ENCODE results near the gene APBA2.
A peak's percentile ranks its signal among the peaks of the same experiment; 100 is the strongest.

Gene APBA2

DNA sequence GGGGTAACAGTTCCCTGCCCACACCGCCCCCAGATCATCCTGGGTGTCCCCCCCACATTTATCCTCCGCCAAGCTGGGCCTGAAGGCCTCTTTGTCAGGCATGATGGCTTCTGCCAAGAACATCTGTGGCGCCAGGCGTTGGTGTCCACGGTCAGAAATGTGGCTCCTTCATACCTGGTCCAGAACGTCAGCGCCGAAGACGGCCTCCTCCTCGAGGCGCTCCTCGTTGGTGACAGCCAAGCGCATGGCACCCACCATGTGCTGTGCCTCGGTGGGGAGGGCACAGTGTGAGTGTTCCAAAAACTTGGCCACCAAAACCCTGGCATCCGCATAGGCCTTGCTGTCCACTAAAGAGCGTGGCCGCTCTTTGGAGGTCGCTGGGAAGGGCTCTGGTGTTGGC lies 237.4 kb downstream of the APBA2 start:
- peaks cover 0 to 2% of the 10 kb centered on the region in 2 donors for H3K36me3 ChIP-seq (replicated peaks in 1 of 2; ENCODE audit: control insufficient read depth in 2 of 2, insufficient read depth in 2 of 2, low read length in 2 of 2)
- no CpG with 5 or more reads among the region's 18 CpGs for WGBS, 2 donors (ENCODE audit: extremely low coverage in 2 of 2, insufficient read length in 2 of 2, insufficient replicate concordance in 1 of 2)

DNA sequence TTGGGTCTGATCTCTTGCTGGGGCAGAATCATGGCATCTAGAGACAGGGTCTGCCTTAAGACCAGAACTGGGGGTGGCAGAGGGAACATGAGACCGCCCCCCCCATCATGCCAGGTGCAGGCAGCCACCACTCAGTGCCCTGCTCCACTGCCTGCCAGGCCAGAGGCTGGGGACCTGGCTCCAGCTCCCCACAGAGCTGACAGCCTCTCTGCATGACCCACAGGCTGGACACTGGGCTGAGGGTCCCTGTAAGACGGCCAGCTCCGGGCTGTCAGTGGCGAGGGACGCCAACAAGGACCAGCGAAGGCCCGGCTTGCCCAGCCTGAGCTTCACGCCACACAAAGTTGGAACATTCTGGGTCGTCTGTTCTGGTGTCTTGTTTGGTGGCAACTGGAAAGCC lies 238.2 kb downstream of the APBA2 start:
- Histone ChIP-seq H3K4me1 (ENCODE audit: control insufficient read depth in 2 of 2, insufficient read depth in 1 of 2, low read depth in 1 of 2, low read length in 2 of 2) (peaks cover 9 to 20% of the 10 kb centered on the region in 2 donors), H3K4me3 (ENCODE audit: low read length in 2 of 2) (no peak overlapping the region), H3K4me2 (ENCODE audit: insufficient read depth, low read length, poor library complexity, severe bottlenecking) (no peak overlapping the region), H3K79me1 (ENCODE audit: low read depth, low read length) (peaks cover 2% of the 10 kb centered on the region), H3K9ac (ENCODE audit: low read depth, low read length, poor library complexity) (peak overlapping the region; percentile 30), H3K9me3 (replicated peaks in 1 of 2; ENCODE audit: control insufficient read depth in 2 of 2, insufficient read depth in 1 of 2, low read depth in 1 of 2, low read length in 2 of 2) (no peaks in the 10 kb centered on the region), H2BK15ac (ENCODE audit: low read length) (peak overlapping the region; percentile 62), H4K91ac (ENCODE audit: low read depth, low read length, poor library complexity) (no peak overlapping the region), H3K27me3 (ENCODE audit: control insufficient read depth in 3 of 3, insufficient read depth in 3 of 3, low read depth in 1 of 3, low read length in 3 of 3) (no peaks in the 10 kb centered on the region), H2BK120ac (ENCODE audit: low read depth, low read length) (no peak overlapping the region), H4K8ac (ENCODE audit: low read depth, low read length) (no peak overlapping the region), H3K4ac (ENCODE audit: low read length) (no peak overlapping the region), H3K23ac (ENCODE audit: low read depth, low read length, poor library complexity) (peak overlapping the region; percentile 86), H2AFZ (ENCODE audit: low read length) (no peak overlapping the region), H3K18ac (ENCODE audit: low read length) (peak overlapping the region; percentile 89), H2BK12ac (ENCODE audit: low read length) (peak overlapping the region; percentile 16), H3K36me3 (replicated peaks in 1 of 2; ENCODE audit: control insufficient read depth in 2 of 2, insufficient read depth in 2 of 2, low read length in 2 of 2) (no peaks in the 10 kb centered on the region), H2AK5ac (ENCODE audit: low read depth, low read length) (peak overlapping the region; percentile 92), H3K27ac (replicated peaks; ENCODE audit: low read length) (no peak overlapping the region), H2BK5ac (ENCODE audit: low read length) (peak overlapping the region; percentile 70), H3K14ac (ENCODE audit: low read length) (peak overlapping the region; percentile 64)
- WGBS, 2 donors (ENCODE audit: extremely low coverage in 2 of 2, insufficient read length in 2 of 2, insufficient replicate concordance in 1 of 2): no CpG with 5 or more reads among the region's 9 CpGs
- DNase-seq (ENCODE audit: low spot score): no peak

More for the DNA sequence above, 237.4 kb downstream of the APBA2 start:
- Histone ChIP-seq H3K79me1 (ENCODE audit: low read depth, low read length) (peaks cover 2% of the 10 kb centered on the region), H2BK5ac (ENCODE audit: low read length) (peak overlapping the region; percentile 43), H2BK12ac (ENCODE audit: low read length) (peak overlapping the region; percentile 44), H2BK120ac (ENCODE audit: low read depth, low read length) (no peak overlapping the region), H3K4me2 (ENCODE audit: insufficient read depth, low read length, poor library complexity, severe bottlenecking) (no peak overlapping the region), H3K18ac (ENCODE audit: low read length) (peak overlapping the region; percentile 39), H2BK15ac (ENCODE audit: low read length) (no peak overlapping the region), H2AK5ac (ENCODE audit: low read depth, low read length) (peak overlapping the region; percentile 92), H3K4ac (ENCODE audit: low read length) (no peak overlapping the region), H4K91ac (ENCODE audit: low read depth, low read length, poor library complexity) (no peak overlapping the region), H3K4me1 (ENCODE audit: control insufficient read depth in 2 of 2, insufficient read depth in 1 of 2, low read depth in 1 of 2, low read length in 2 of 2) (peaks cover 9 to 20% of the 10 kb centered on the region in 2 donors), H2AFZ (ENCODE audit: low read length) (no peak overlapping the region), H3K9ac (ENCODE audit: low read depth, low read length, poor library complexity) (no peak overlapping the region), H3K27me3 (ENCODE audit: control insufficient read depth in 3 of 3, insufficient read depth in 3 of 3, low read depth in 1 of 3, low read length in 3 of 3) (no peaks in the 10 kb centered on the region), H3K9me3 (replicated peaks in 1 of 2; ENCODE audit: control insufficient read depth in 2 of 2, insufficient read depth in 1 of 2, low read depth in 1 of 2, low read length in 2 of 2) (no peaks in the 10 kb centered on the region), H3K4me3 (ENCODE audit: low read length in 2 of 2) (no peak overlapping the region), H3K14ac (ENCODE audit: low read length) (peak overlapping the region; percentile 33), H3K23ac (ENCODE audit: low read depth, low read length, poor library complexity) (peak overlapping the region; percentile 86), H3K27ac (replicated peaks; ENCODE audit: low read length) (no peak overlapping the region), H4K8ac (ENCODE audit: low read depth, low read length) (no peak overlapping the region)
- no peak for DNase-seq (ENCODE audit: low spot score)

- H3K9ac ChIP-seq (ENCODE audit: low read depth, low read length, poor library complexity): peak overlapping the region; percentile 16
- H3K4ac ChIP-seq (ENCODE audit: low read length): peak overlapping the region; percentile 28
- peak overlapping the region in 1 of 2 donors; percentile 9 for H3K4me3 ChIP-seq (ENCODE audit: low read length in 2 of 2)
- H2BK120ac ChIP-seq (ENCODE audit: low read depth, low read length): no peak overlapping the region
- H4K91ac ChIP-seq (ENCODE audit: low read depth, low read length, poor library complexity): no peak overlapping the region
- no peaks in the 10 kb centered on the region for H3K9me3 ChIP-seq (replicated peaks in 1 of 2; ENCODE audit: control insufficient read depth in 2 of 2, insufficient read depth in 1 of 2, low read depth in 1 of 2, low read length in 2 of 2)
- H2BK15ac ChIP-seq (ENCODE audit: low read length): peak overlapping the region; percentile 68
- peaks cover 2% of the 10 kb centered on the region for H3K79me1 ChIP-seq (ENCODE audit: low read depth, low read length)
- no peaks in the 10 kb centered on the region for H3K36me3 ChIP-seq (replicated peaks in 1 of 2; ENCODE audit: control insufficient read depth in 2 of 2, insufficient read depth in 2 of 2, low read length in 2 of 2)
- H2AK5ac ChIP-seq (ENCODE audit: low read depth, low read length): peak overlapping the region; percentile 89
- H2AFZ ChIP-seq (ENCODE audit: low read length): peak overlapping the region; percentile 5
- H3K4me2 ChIP-seq (ENCODE audit: insufficient read depth, low read length, poor library complexity, severe bottlenecking): no peak overlapping the region
- H3K4me1 ChIP-seq (ENCODE audit: control insufficient read depth in 2 of 2, insufficient read depth in 1 of 2, low read depth in 1 of 2, low read length in 2 of 2): peaks cover 9 to 23% of the 10 kb centered on the region in 2 donors
- peak overlapping the region; percentile 70 for H2BK5ac ChIP-seq (ENCODE audit: low read length)
- peak overlapping the region; percentile 14 for H3K14ac ChIP-seq (ENCODE audit: low read length)
- WGBS, 2 donors (ENCODE audit: extremely low coverage in 2 of 2, insufficient read length in 2 of 2, insufficient replicate concordance in 1 of 2): no CpG with 5 or more reads among the region's 22 CpGs
- H3K23ac ChIP-seq (ENCODE audit: low read depth, low read length, poor library complexity): peak overlapping the region; percentile 36
- peak overlapping the region; percentile 50 for H2BK12ac ChIP-seq (ENCODE audit: low read length)
- no peak overlapping the region for H4K8ac ChIP-seq (ENCODE audit: low read depth, low read length)
- H3K27ac ChIP-seq (replicated peaks; ENCODE audit: low read length): no peak overlapping the region
- no peaks in the 10 kb centered on the region for H3K27me3 ChIP-seq (ENCODE audit: control insufficient read depth in 3 of 3, insufficient read depth in 3 of 3, low read depth in 1 of 3, low read length in 3 of 3)
- DNase-seq (ENCODE audit: low spot score): no peak
- peak overlapping the region; percentile 83 for H3K18ac ChIP-seq (ENCODE audit: low read length)
These were observed 239.0 kb downstream of the APBA2 start for GRCh38 chr15:29124581-29125381.

DNA sequence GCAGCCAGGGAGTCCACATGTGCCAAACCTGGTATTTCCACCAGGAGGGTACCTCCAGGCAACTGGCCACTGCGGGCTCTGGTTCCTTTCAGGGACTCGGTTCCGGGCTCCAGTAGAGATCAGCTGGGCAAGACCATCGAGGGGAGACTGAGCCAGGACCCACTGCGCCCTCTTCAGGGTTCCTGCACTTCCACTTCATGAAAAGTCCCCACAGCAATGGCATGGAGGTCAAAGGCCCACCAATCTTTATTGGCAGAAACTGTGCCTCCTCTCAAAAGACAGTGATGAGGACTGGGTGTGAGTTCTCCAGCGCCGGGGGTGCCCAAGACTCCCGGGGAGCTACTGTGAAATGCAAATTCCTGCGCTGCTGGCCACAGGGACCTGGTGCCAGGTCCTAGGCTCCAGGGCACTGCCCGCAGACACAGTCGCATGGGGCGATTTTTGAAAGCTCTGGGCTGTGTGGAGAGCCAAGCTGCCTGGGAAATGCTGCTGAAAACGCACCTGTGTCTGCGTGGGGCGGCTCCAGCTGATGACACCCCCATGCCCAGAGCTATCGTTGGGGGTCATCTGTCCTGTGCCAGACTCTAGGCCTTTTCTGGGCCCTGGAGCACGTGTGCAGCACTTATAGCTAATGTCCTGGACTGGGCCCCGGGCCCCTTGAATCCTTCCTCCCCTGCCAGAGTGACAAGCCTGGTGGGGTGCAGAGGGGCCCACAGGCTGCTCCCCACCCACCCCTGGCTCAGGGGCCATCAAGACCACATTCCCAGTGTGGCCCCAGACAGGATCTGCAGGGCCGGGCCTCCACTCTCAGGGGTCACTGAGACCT lies 239.8 kb downstream of the APBA2 start:
- peak overlapping the region; percentile 68 for H2BK15ac ChIP-seq (ENCODE audit: low read length)
- no peak for DNase-seq (ENCODE audit: low spot score)
- H3K18ac ChIP-seq (ENCODE audit: low read length): peak overlapping the region; percentile 48
- no peak overlapping the region for H3K23ac ChIP-seq (ENCODE audit: low read depth, low read length, poor library complexity)
- no peak overlapping the region for H2AFZ ChIP-seq (ENCODE audit: low read length)
- peaks cover 0 to 5% (median 0%) of the 10 kb centered on the region in 3 experiments for H3K27me3 ChIP-seq (ENCODE audit: control insufficient read depth in 3 of 3, insufficient read depth in 3 of 3, low read depth in 1 of 3, low read length in 3 of 3)
- no peak overlapping the region for H2BK12ac ChIP-seq (ENCODE audit: low read length)
- no peak overlapping the region for H4K91ac ChIP-seq (ENCODE audit: low read depth, low read length, poor library complexity)
- no peak overlapping the region for H3K4ac ChIP-seq (ENCODE audit: low read length)
- H3K9ac ChIP-seq (ENCODE audit: low read depth, low read length, poor library complexity): no peak overlapping the region
- no peak overlapping the region for H3K14ac ChIP-seq (ENCODE audit: low read length)
- no peaks in the 10 kb centered on the region for H3K36me3 ChIP-seq (replicated peaks in 1 of 2; ENCODE audit: control insufficient read depth in 2 of 2, insufficient read depth in 2 of 2, low read length in 2 of 2)
- no peak overlapping the region for H2BK5ac ChIP-seq (ENCODE audit: low read length)
- H4K8ac ChIP-seq (ENCODE audit: low read depth, low read length): no peak overlapping the region
- H3K4me2 ChIP-seq (ENCODE audit: insufficient read depth, low read length, poor library complexity, severe bottlenecking): no peak overlapping the region
- no peaks in the 10 kb centered on the region for H3K9me3 ChIP-seq (replicated peaks in 1 of 2; ENCODE audit: control insufficient read depth in 2 of 2, insufficient read depth in 1 of 2, low read depth in 1 of 2, low read length in 2 of 2)
- peaks cover 2% of the 10 kb centered on the region for H3K79me1 ChIP-seq (ENCODE audit: low read depth, low read length)
- no peak overlapping the region for H2BK120ac ChIP-seq (ENCODE audit: low read depth, low read length)
- no peak overlapping the region for H3K4me3 ChIP-seq (ENCODE audit: low read length in 2 of 2)
- H2AK5ac ChIP-seq (ENCODE audit: low read depth, low read length): peak overlapping the region; percentile 66
- peaks cover 14 to 26% of the 10 kb centered on the region in 2 donors for H3K4me1 ChIP-seq (ENCODE audit: control insufficient read depth in 2 of 2, insufficient read depth in 1 of 2, low read depth in 1 of 2, low read length in 2 of 2)
- no CpG with 5 or more reads among the region's 19 CpGs for WGBS, 2 donors (ENCODE audit: extremely low coverage in 2 of 2, insufficient read length in 2 of 2, insufficient replicate concordance in 1 of 2)
- no peak overlapping the region for H3K27ac ChIP-seq (replicated peaks; ENCODE audit: low read length)
